Transverse colon (tissue), 4 donors: ENCODE results near the gene RASSF7. TPM values are rescaled to one million over a fixed set of nuclear protein-coding genes. Genes with fewer than 3 reads are reported as not detected.

Experiments
- DNase-seq: peaks from one replicate; pipeline ENCODE4 v3.0.0-alpha.2; 2019
- H3K27ac ChIP-seq, 4 donors: fragments of 200-600 bp; sonication (generic); 2 replicates each; pipeline ENCODE4 v1.5.1; 2016 to 2018; ENCODE audit warnings: inconsistent platforms in 4 of 4
- H3K27me3 ChIP-seq: fragments of 200-600 bp; sonication (generic); 2 replicates; pipeline ENCODE4 v1.5.1; 2017; ENCODE audit warnings: inconsistent platforms
- H3K36me3 ChIP-seq, 4 donors: fragments of 200-600 bp; sonication (generic); 2 replicates each; pipeline ENCODE4 v1.5.1; 2017 to 2019; ENCODE audit warnings: inconsistent platforms in 4 of 4
- H3K4me1 ChIP-seq, 4 donors: fragments of 200-600 bp; sonication (generic); 2 replicates each; pipeline ENCODE4 v1.5.1; 2017 to 2020; ENCODE audit warnings: inconsistent platforms in 4 of 4
- H3K4me3 ChIP-seq, 4 donors: fragments of 200-600 bp; sonication (generic); 1 replicate in 1 of 4; 2 replicates in 3 of 4; pipeline versions ENCODE4 v1.5.1 to v1.6.1; 2017 to 2019; ENCODE audit warnings: inconsistent platforms in 4 of 4
- H3K9me3 ChIP-seq, 2 donors: fragments of 200-600 bp; sonication (generic); 2 replicates each; pipeline ENCODE4 v1.5.1; 2017 to 2019; ENCODE audit warnings: inconsistent platforms in 2 of 2
- EP300 ChIP-seq: sonication (generic); formaldehyde crosslinking; IDR thresholded peaks from one replicate; pipeline ENCODE4 v1.6.1; 2017; ENCODE audit warnings: antibody characterized with exemption, low read depth
- POLR2A ChIP-seq: fragments of 450-650 bp; IDR thresholded peaks from one replicate; pipeline ENCODE4 v1.6.1; 2016; ENCODE audit warnings: antibody characterized with exemption, mild to moderate bottlenecking, moderate library complexity
- POLR2AphosphoS5 ChIP-seq, 3 donors: sonication (generic); formaldehyde crosslinking; IDR thresholded peaks; one replicate each; pipeline ENCODE4 v1.6.1; 2016; ENCODE audit warnings: antibody characterized with exemption in 3 of 3
- WGBS, 2 donors: methylation state at CpG; one replicate each; pipeline ENCODE4 v1.1.5; 2018; ENCODE audit warnings: low coverage in 1 of 2; 5-methylcytosine and 5-hydroxymethylcytosine counted together
- in situ Hi-C, 4 donors: fragments of 200-750 bp; cut with MboI; loops; one replicate each; pipeline versions ENCODE4 v1.15.0 to v1.15.1; 2017; ENCODE audit warnings: low sequenced_read_pairs in 3 of 4, low pct_ligation_motif_present in 1 of 4, low pct_unique_long_range_greater_than_20kb in 1 of 4
- intact Hi-C: fragments of 100-400 bp; cut with DNase I; formaldehyde crosslinking; loops from one replicate; pipeline ENCODE4 v1.15.1; 2023; ENCODE audit warnings: low total_unique reads
- total RNA-seq, 4 donors: library from RNA; depleted of rRNA; stranded (reverse); fragments of >200 nt; gene quantifications; one replicate each; pipeline ENCODE4 v1.1.0, GENCODE V29; 2016
- TF ChIP-seq, protein P1 (sequence below), 5 experiments: fragments of 200-600 bp in 3 of 5; fragments of 450-650 bp in 2 of 5; sonication (generic) in 3 of 5; IDR thresholded peaks; 1 replicate in 2 of 5; 2 replicates in 3 of 5; pipeline ENCODE4 v1.5.1; 2016 to 2017; ENCODE audit warnings: antibody characterized with exemption in 5 of 5, inconsistent platforms in 3 of 5, mild to moderate bottlenecking in 2 of 5, moderate library complexity in 1 of 5

The RASSF7 gene
- total RNA-seq, 4 donors from 2014 or later, result 131 to 247 (median 213) TPM

DNA sequence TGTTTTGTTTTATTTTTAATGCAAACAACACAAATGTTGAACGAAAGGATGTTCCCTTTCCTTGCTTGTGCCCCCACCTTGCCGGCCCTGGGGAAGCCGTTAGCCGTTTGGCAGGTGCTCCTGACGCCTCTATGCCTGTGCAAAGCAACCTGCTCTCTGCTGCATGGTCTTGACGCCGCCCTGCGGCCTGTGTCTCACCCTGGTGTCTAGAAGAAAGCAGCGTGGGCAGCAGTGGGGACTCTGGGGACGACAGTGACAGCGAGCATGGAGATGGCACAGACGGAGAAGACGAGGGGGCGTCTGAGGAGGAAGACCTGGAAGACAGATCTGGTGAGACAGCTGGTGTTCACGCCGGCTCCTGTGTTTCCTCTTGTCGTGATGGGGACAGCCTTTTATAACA lies 21.0 kb downstream of the RASSF7 start:
- H3K4me1 ChIP-seq, result peaks cover 21 to 31% (median 29%) of the 10 kb centered on the region in 4 donors
- no peak overlapping the region for H3K4me3 ChIP-seq
- TF ChIP-seq, protein P1, sequence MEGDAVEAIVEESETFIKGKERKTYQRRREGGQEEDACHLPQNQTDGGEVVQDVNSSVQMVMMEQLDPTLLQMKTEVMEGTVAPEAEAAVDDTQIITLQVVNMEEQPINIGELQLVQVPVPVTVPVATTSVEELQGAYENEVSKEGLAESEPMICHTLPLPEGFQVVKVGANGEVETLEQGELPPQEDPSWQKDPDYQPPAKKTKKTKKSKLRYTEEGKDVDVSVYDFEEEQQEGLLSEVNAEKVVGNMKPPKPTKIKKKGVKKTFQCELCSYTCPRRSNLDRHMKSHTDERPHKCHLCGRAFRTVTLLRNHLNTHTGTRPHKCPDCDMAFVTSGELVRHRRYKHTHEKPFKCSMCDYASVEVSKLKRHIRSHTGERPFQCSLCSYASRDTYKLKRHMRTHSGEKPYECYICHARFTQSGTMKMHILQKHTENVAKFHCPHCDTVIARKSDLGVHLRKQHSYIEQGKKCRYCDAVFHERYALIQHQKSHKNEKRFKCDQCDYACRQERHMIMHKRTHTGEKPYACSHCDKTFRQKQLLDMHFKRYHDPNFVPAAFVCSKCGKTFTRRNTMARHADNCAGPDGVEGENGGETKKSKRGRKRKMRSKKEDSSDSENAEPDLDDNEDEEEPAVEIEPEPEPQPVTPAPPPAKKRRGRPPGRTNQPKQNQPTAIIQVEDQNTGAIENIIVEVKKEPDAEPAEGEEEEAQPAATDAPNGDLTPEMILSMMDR (IDR thresholded peaks at IDR 0.05), result no peak
- no peak for TF ChIP-seq POLR2A
- no peak for TF ChIP-seq EP300
- no peak for TF ChIP-seq POLR2AphosphoS5 (IDR thresholded peaks at IDR 0.05)
- no peaks in the 10 kb centered on the region for H3K9me3 ChIP-seq
- intact Hi-C loops, result no loop called here
- no peak for DNase-seq
- H3K36me3 ChIP-seq, result peaks cover 0 to 24% (median 6%) of the 10 kb centered on the region in 4 donors
- in situ Hi-C loops, result no loop called here
- no peak overlapping the region for H3K27ac ChIP-seq
- H3K27me3 ChIP-seq, result no peaks in the 10 kb centered on the region
- WGBS, 2 donors, result 86% methylated on average over 17 of the region's 17 CpGs; no CpG with 5 or more reads in 1 of the 2 donors

DNA sequence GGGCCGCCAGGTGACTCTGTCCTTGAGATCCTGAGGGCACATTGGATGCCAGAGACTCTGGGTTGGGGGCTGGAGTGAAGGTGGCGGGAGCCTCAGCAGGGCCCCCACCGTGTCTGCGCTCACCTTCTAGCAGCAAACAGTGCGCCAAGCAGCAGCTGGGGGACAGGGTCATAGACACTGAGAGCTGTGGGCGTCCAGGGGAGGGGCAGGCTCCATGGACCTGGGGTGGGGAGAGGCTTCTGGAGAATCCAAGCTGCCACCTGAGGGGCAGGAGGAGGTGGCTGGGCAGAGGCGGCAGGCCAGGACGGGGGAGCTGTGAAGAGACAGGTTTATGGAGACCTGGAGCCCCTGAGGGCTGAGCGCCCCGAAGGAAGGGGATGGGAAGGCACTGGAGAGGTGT lies 23.5 kb downstream of the RASSF7 start:
- Histone ChIP-seq H3K27ac (no peak overlapping the region), H3K4me3 (no peak overlapping the region), H3K27me3 (no peaks in the 10 kb centered on the region), H3K4me1 (peaks cover 0 to 8% (median 6%) of the 10 kb centered on the region in 4 donors), H3K9me3 (no peaks in the 10 kb centered on the region), H3K36me3 (peaks cover 0 to 43% (median 12%) of the 10 kb centered on the region in 4 donors)
- WGBS, 2 donors, result 94 to 98% methylated on average over 8 to 10 of the region's 10 CpGs
- DNase-seq, result no peak
- intact Hi-C loops, result no loop called here
- TF ChIP-seq POLR2AphosphoS5 (IDR thresholded peaks at IDR 0.05) (no peak), EP300 (no peak), POLR2A (no peak)
- TF ChIP-seq, protein P1 (IDR thresholded peaks at IDR 0.05), result no peak
- in situ Hi-C loops, result no loop called here

DNA sequence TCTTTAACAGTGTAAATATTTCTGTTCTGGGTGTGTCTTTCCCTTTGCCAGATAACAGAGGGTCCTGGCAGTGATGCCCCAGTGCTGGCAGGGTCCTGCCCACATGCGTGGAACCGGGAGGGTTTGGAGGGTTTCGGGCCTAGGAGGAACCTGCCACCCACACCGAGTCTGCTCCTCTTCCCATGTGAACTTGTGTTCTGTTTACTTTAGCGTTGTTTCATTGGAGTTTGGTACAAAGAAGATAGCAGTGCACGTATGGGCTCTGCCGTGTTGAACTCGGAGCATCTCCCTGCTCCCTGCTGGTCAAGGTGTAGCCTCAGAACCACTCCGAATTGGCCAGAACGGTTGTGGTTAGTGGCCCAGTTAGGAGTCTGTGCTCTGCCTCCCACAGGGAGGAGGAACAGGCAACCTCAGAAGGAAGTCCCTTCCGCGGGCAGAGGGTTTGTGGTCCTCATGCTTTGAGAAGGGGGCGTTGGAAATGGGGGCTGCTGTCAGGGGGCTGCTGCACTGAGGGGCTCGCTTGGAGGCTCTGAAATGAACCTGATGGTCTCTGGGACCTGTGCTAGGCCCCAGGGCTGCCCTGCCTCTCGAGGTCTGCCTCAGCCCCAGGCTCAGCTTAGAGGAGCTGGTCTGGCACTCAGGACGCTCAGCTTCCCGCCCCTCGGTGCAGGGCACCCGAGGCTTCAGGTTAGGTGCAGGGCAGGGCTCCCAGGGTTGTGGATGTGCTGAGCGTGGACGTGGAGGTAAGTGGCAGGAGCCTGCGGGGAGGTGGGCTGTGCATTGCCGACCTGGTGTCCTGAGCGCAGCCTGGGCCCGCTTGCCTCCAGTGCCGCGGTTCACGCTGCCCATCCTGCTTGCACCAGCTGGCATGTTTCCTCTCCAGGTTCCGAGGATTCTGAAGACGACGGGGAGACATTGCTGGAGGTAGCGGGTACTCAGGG lies 25.9 kb downstream of the RASSF7 start:
- Histone ChIP-seq H3K4me1 (no peaks in the 10 kb centered on the region), H3K9me3 (no peaks in the 10 kb centered on the region), H3K36me3 (peaks cover 0 to 58% (median 21%) of the 10 kb centered on the region in 4 donors), H3K27ac (no peak overlapping the region), H3K27me3 (no peaks in the 10 kb centered on the region), H3K4me3 (no peak overlapping the region)
- intact Hi-C loops, result no loop called here
- 91% methylated on average over 31 of the region's 32 CpGs; no CpG with 5 or more reads in 1 of the 2 donors for WGBS, 2 donors
- in situ Hi-C loops, result no loop called here
- TF ChIP-seq POLR2AphosphoS5 (IDR thresholded peaks at IDR 0.05) (no peak), EP300 (no peak), POLR2A (no peak)
- no peak for DNase-seq

DNA sequence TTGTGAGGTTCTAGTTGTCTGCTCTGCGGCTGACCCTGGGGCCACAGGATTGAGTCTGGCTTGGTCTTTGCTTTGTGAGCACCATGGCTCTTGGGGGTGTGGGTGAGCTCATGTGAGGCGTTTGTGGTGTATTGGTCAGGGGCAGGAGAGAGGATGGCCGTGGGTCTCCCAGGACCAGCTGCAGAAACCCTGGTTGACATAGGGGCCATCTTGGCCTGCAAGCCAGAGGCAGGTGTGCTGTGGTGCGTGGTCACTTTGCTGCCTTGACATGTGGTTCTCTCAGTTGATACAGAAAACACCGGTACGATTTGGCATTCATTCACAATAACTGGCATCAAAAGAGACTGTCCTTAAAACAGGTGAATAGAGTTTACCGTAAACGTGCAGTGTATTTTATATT lies 26.8 kb downstream of the RASSF7 start:
- H3K27me3 ChIP-seq, result no peaks in the 10 kb centered on the region
- DNase-seq, result no peak
- peaks cover 0 to 55% (median 25%) of the 10 kb centered on the region in 4 donors for H3K36me3 ChIP-seq
- H3K4me1 ChIP-seq, result no peaks in the 10 kb centered on the region
- no peak overlapping the region for H3K4me3 ChIP-seq
- TF ChIP-seq, protein P1 (IDR thresholded peaks at IDR 0.05), result no peak
- no peak for TF ChIP-seq EP300
- TF ChIP-seq POLR2A, result no peak
- TF ChIP-seq POLR2AphosphoS5 (IDR thresholded peaks at IDR 0.05), result no peak
- intact Hi-C loops, result no loop called here
- no peaks in the 10 kb centered on the region for H3K9me3 ChIP-seq
- in situ Hi-C loops, result no loop called here
- peak overlapping the region in 2 of 4 donors; percentile 23 to 26 for H3K27ac ChIP-seq
- WGBS, 2 donors, result 84 to 86% methylated on average over 2 to 8 of the region's 8 CpGs
